ENCODE results near the gene MDN1.

GRCh38 chr6:89716532-89716931 is 103.1 kb downstream of the MDN1 start:
- TF ChIP-seq ZFX (IDR thresholded peaks at IDR 0.05; ENCODE audit: borderline replicate concordance) (no peak), CTCF (IDR thresholded peaks at IDR 0.05) (no peak)

All from 22Rv1 (cell line).